Liver (tissue), 3 donors: ENCODE data around the gene SH3BP5L.

Source experiments
- CTCF ChIP-seq: fragments of 150-350 bp; IDR thresholded peaks from 2 replicates; pipeline ENCODE4 v1.5.1; 2017; ENCODE audit warnings: improper control_type of control experiment, low read depth, low read length; ENCODE audit not compliant: missing input control
- RXRA ChIP-seq, 2 donors: IDR thresholded peaks; 2 replicates each; pipeline ENCODE4 v1.6.1; 2017 to 2018; ENCODE audit warnings: antibody characterized with exemption in 2 of 2, mild to moderate bottlenecking in 1 of 2
- SP1 ChIP-seq: IDR thresholded peaks from 2 replicates; pipeline ENCODE4 v1.6.1; 2018; ENCODE audit warnings: antibody characterized with exemption, mild to moderate bottlenecking
- donor health status: healthy.
- donor health status: healthy.

- TF ChIP-seq CTCF (no peak), SP1 (no peak), RXRA (IDR thresholded peaks at IDR 0.05) (no peak)
Observed at GRCh38 chr1:248849637-248850036, 23.9 kb upstream of the SH3BP5L start.
